MM.1S (cell line): ENCODE data around the gene FAM222B.

Source experiments
- DNase-seq: peaks from one replicate; pipeline ENCODE4 v3.0.0-alpha.2; 2015
- H2AFZ ChIP-seq: fragments of 300-600 bp; sonication (generic); 2 replicates; pipeline ENCODE4 v1.6.0; 2016; ENCODE audit warnings: antibody characterized with exemption, low read length
- H3F3A ChIP-seq: fragments of 300-600 bp; sonication (generic); 2 replicates; pipeline ENCODE4 v1.6.1; 2016; ENCODE audit warnings: mild to moderate bottlenecking, antibody characterized with exemption, low read length, moderate library complexity, mixed read lengths; ENCODE audit not compliant: insufficient read depth
- H3K27ac ChIP-seq: fragments of 300-600 bp; sonication (generic); 2 replicates; pipeline ENCODE4 v1.5.1; 2016; ENCODE audit warnings: mild to moderate bottlenecking, low read length
- H3K27me3 ChIP-seq: fragments of 300-600 bp; sonication (generic); replicated peaks from 2 replicates; pipeline ENCODE4 v1.6.0; 2016; ENCODE audit warnings: low read length; ENCODE audit not compliant: insufficient read depth
- H3K36me3 ChIP-seq: fragments of 300-600 bp; sonication (generic); replicated peaks from 2 replicates; pipeline ENCODE4 v1.6.1; 2016; ENCODE audit warnings: mild to moderate bottlenecking, low read length, mixed read lengths; ENCODE audit not compliant: insufficient read depth
- H3K4me1 ChIP-seq: fragments of 300-600 bp; sonication (generic); 2 replicates; pipeline ENCODE4 v1.6.1; 2016; ENCODE audit warnings: low read length, mixed read lengths
- H3K4me2 ChIP-seq: fragments of 300-600 bp; sonication (generic); 2 replicates; pipeline ENCODE4 v1.6.0; 2016; ENCODE audit warnings: low read depth, low read length
- H3K4me3 ChIP-seq: fragments of 300-600 bp; sonication (generic); 2 replicates; pipeline ENCODE4 v1.5.1; 2016; ENCODE audit warnings: low read length, mixed read lengths
- H3K79me2 ChIP-seq: fragments of 300-600 bp; sonication (generic); 2 replicates; pipeline ENCODE4 v1.6.1; 2016; ENCODE audit warnings: mixed run types, low read length, mixed read lengths
- H3K9ac ChIP-seq: fragments of 300-600 bp; sonication (generic); 2 replicates; pipeline ENCODE4 v1.6.1; 2016; ENCODE audit warnings: low read length, mixed read lengths
- H3K9me2 ChIP-seq: fragments of 300-600 bp; sonication (generic); replicated peaks from 2 replicates; pipeline ENCODE4 v1.6.1; 2016; ENCODE audit warnings: mild to moderate bottlenecking, low read length, mixed read lengths; ENCODE audit not compliant: insufficient read depth
- H3K9me3 ChIP-seq: fragments of 300-600 bp; sonication (generic); replicated peaks from 2 replicates; pipeline ENCODE4 v1.6.1; 2016; ENCODE audit warnings: mild to moderate bottlenecking, low read length, mixed read lengths; ENCODE audit not compliant: insufficient read depth
- H4K20me1 ChIP-seq: fragments of 300-600 bp; sonication (generic); 2 replicates; pipeline ENCODE4 v1.6.1; 2016; ENCODE audit warnings: mild to moderate bottlenecking, low read length, moderate library complexity, mixed read lengths; ENCODE audit not compliant: insufficient read depth
- EZH2 ChIP-seq: fragments of 300-600 bp; sonication (generic); optimal IDR thresholded peaks from 2 replicates; pipeline ENCODE3; 2017; ENCODE audit warnings: low read depth, mild to moderate bottlenecking, antibody characterized with exemption, low read length, mixed read lengths
- EZH2phosphoT487 ChIP-seq: fragments of 300-600 bp; sonication (generic); IDR thresholded peaks from 2 replicates; pipeline ENCODE4 v1.6.1; 2018; ENCODE audit warnings: antibody characterized with exemption, low read length
- TF ChIP-seq, protein P1 (sequence below): fragments of 300-600 bp; sonication (generic); IDR thresholded peaks from 2 replicates; pipeline ENCODE4 v1.5.1; 2016; ENCODE audit warnings: antibody characterized with exemption, low read length, mixed read lengths

The FAM222B gene

DNA sequence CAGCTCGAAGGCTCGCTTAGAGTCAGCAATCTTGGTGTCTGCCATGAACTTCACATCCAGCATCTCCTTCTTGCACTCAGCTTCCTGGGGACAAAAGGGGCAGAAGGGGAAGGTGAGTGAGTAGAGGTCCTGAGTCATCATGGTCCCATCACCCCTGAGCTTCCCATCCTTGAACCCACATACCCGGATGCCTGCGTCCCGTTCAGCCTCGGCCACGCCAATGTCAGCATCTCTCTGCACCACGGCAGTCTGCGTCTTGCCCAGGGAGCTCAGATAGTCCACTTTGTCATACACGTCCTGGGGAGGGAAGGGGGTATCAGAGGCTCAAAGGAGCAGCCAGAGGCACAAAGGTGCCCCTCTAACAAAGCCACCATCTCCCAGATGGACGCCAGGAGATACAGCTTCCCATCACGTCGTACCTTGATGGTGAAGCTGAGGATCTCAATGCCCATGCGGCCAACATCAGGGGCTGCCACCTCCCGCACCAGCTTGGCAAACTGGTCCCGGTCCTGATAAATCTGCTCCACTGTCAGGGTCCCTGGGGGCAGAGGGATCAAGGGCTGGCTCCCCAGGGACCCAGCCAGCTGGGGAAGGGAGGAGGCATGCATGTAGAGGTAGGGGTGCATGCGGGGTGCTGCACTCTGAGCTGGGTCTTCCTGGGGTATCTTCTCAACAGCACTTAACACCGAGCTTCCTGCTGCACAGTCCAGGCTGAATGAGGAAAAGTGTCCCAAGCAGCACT lies 39.7 kb upstream of the FAM222B start:
- TF ChIP-seq EZH2 (no peak), EZH2phosphoT487 (no peak)
- TF ChIP-seq, protein P1, sequence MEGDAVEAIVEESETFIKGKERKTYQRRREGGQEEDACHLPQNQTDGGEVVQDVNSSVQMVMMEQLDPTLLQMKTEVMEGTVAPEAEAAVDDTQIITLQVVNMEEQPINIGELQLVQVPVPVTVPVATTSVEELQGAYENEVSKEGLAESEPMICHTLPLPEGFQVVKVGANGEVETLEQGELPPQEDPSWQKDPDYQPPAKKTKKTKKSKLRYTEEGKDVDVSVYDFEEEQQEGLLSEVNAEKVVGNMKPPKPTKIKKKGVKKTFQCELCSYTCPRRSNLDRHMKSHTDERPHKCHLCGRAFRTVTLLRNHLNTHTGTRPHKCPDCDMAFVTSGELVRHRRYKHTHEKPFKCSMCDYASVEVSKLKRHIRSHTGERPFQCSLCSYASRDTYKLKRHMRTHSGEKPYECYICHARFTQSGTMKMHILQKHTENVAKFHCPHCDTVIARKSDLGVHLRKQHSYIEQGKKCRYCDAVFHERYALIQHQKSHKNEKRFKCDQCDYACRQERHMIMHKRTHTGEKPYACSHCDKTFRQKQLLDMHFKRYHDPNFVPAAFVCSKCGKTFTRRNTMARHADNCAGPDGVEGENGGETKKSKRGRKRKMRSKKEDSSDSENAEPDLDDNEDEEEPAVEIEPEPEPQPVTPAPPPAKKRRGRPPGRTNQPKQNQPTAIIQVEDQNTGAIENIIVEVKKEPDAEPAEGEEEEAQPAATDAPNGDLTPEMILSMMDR, result no peak
- Histone ChIP-seq H2AFZ (no peak overlapping the region), H3K36me3 (no peaks in the 10 kb centered on the region), H3K9me2 (no peaks in the 10 kb centered on the region), H3K4me2 (no peak overlapping the region), H3K79me2 (no peaks in the 10 kb centered on the region), H4K20me1 (no peaks in the 10 kb centered on the region), H3K27me3 (no peaks in the 10 kb centered on the region), H3K9ac (no peak overlapping the region), H3K4me1 (no peaks in the 10 kb centered on the region), H3K9me3 (no peaks in the 10 kb centered on the region), H3K4me3 (no peak overlapping the region), H3K27ac (no peak overlapping the region), H3F3A (no peaks in the 10 kb centered on the region)
- no peak for DNase-seq

DNA sequence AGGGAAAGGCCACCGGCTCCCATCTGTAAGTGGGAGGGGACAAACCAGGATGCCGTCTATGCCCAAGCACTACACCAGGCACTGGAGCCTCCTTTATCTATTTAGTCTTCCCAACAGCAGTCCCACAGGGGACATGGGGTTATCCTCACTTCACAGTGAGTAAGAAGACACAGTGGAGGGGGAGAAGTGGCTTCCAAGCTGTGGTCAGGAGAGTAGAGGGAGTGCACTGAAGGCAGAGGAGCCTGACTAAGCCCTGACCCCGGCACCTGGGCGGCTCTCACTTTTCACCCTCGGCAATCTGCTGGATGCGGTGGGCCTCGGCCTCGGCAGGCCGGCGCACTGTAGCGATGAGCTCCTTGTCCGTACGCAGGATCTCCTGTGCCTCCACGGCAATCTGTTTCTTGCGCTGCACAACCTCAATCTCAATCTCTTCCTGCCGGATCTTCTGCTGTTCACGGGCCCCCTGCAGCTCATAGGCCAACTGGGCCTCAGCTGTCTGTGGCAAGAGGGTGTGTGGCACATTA lies 39.0 kb upstream of the FAM222B start:
- no peak overlapping the region for H3K9ac ChIP-seq
- no peak overlapping the region for H3K27ac ChIP-seq
- no peaks in the 10 kb centered on the region for H3K9me3 ChIP-seq
- TF ChIP-seq, protein P1, result no peak
- H3K9me2 ChIP-seq, result no peaks in the 10 kb centered on the region
- no peaks in the 10 kb centered on the region for H3K36me3 ChIP-seq
- H3F3A ChIP-seq, result peaks cover under 1% of the 10 kb centered on the region; the same call in 1 of the 2 replicates
- no peaks in the 10 kb centered on the region for H3K27me3 ChIP-seq
- H3K4me1 ChIP-seq, result no peaks in the 10 kb centered on the region
- no peaks in the 10 kb centered on the region for H3K79me2 ChIP-seq
- no peak overlapping the region for H3K4me3 ChIP-seq
- DNase-seq, result no peak
- no peak overlapping the region for H3K4me2 ChIP-seq
- no peaks in the 10 kb centered on the region for H4K20me1 ChIP-seq
- H2AFZ ChIP-seq, result no peak overlapping the region

DNA sequence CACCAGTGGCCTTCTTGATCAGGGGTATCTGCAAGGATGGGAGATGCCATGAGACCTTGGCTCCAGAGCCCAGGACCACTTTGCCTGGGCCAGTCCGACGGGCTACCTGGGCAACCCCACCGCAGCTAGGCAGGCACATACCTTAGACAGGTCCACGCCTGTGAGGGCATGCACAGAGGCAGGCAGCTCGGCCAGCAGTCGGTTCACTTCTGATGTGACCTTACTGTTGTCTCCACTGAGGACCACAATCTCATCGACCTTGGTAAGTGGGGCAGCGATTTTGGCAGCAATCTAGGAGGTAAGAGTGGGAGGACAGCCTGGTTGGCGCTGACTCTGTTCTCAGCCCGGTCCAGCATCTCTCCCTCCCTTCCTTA lies 38.0 kb upstream of the FAM222B start:
- no peak overlapping the region for H3K9ac ChIP-seq
- no peaks in the 10 kb centered on the region for H3K27me3 ChIP-seq
- H3K36me3 ChIP-seq, result no peaks in the 10 kb centered on the region
- no peaks in the 10 kb centered on the region for H3K9me3 ChIP-seq
- peaks cover 4% of the 10 kb centered on the region; the same call in 1 of the 2 replicates for H3F3A ChIP-seq
- H3K9me2 ChIP-seq, result no peaks in the 10 kb centered on the region
- H3K79me2 ChIP-seq, result no peaks in the 10 kb centered on the region
- H3K4me3 ChIP-seq, result no peak overlapping the region
- no peak for TF ChIP-seq EZH2
- TF ChIP-seq, protein P1, result no peak
- TF ChIP-seq EZH2phosphoT487, result no peak
- H3K4me1 ChIP-seq, result no peaks in the 10 kb centered on the region
- no peak for DNase-seq
- no peaks in the 10 kb centered on the region for H4K20me1 ChIP-seq
- no peak overlapping the region for H3K27ac ChIP-seq
- no peak overlapping the region for H2AFZ ChIP-seq
- no peak overlapping the region for H3K4me2 ChIP-seq
